ENCODE data around the gene KCNJ4. TPM values are rescaled to one million over a fixed set of nuclear protein-coding genes. Genes with fewer than 3 reads are reported as not detected.

The KCNJ4 gene
- total RNA-seq, 1 experiment from 2014 or later: 0.22 TPM

- Histone ChIP-seq H3F3A (ENCODE audit: insufficient read depth, low read depth) (peaks cover 8% of the 10 kb centered on the region; the same call in 1 of the 2 replicates), H3K9me2 (ENCODE audit: insufficient read depth) (no peaks in the 10 kb centered on the region), H2AFZ (no peak overlapping the region), H4K20me1 (ENCODE audit: insufficient read depth) (no peaks in the 10 kb centered on the region), H3K27ac (no peak overlapping the region), H3K4me3 (no peak overlapping the region), H3K79me2 (ENCODE audit: low read depth) (no peaks in the 10 kb centered on the region), H3K27me3 (ENCODE audit: insufficient read depth, low read depth) (peaks cover 44% of the 10 kb centered on the region), H3K4me2 (no peak overlapping the region), H3K36me3 (ENCODE audit: low read depth) (no peaks in the 10 kb centered on the region), H3K4me1 (replicated peaks; ENCODE audit: insufficient read depth) (no peaks in the 10 kb centered on the region), H3K9me3 (ENCODE audit: insufficient read depth, low read depth) (no peaks in the 10 kb centered on the region)
- DNase-seq: no peak
- ChIA-PET CTCF (no interaction called here), POLR2A (ENCODE audit: unreplicated experiment) (no interaction called here)
- BruUV-seq (replicated peaks): no TSS peak
- intact Hi-C loops (cut with micrococcal nuclease; ENCODE audit: unreplicated experiment): no loop called here
- TF ChIP-seq EZH2 (IDR thresholded peaks at IDR 0.05; ENCODE audit: low read depth) (no peak), CTCF (conservative IDR thresholded peaks at IDR 0.05) (no peak)
Observed at GRCh38 chr22:38444783-38445182, 10.2 kb downstream of the KCNJ4 start.

- no peak overlapping the region for H3K4me2 ChIP-seq
- no peaks in the 10 kb centered on the region for H3K9me3 ChIP-seq (ENCODE audit: insufficient read depth, low read depth)
- DNase-seq: no peak
- intact Hi-C loops (cut with micrococcal nuclease; ENCODE audit: unreplicated experiment): no loop called here
- H4K20me1 ChIP-seq (ENCODE audit: insufficient read depth): no peaks in the 10 kb centered on the region
- H3K4me1 ChIP-seq (replicated peaks; ENCODE audit: insufficient read depth): no peaks in the 10 kb centered on the region
- H3K79me2 ChIP-seq (ENCODE audit: low read depth): no peaks in the 10 kb centered on the region
- H3K4me3 ChIP-seq: no peak overlapping the region
- ChIA-PET CTCF (no interaction called here), POLR2A (ENCODE audit: unreplicated experiment) (interaction anchor here (0.6 kb wide), 1 partner anchor 206 kb away, joined by 3 read pairs; no protein-coding TSS in a partner anchor)
- H3K36me3 ChIP-seq (ENCODE audit: low read depth): no peaks in the 10 kb centered on the region
- H3F3A ChIP-seq (ENCODE audit: insufficient read depth, low read depth): peaks cover 8% of the 10 kb centered on the region; the same call in 1 of the 2 replicates
- H3K9me2 ChIP-seq (ENCODE audit: insufficient read depth): no peaks in the 10 kb centered on the region
- TF ChIP-seq EZH2 (IDR thresholded peaks at IDR 0.05; ENCODE audit: low read depth) (no peak), CTCF (conservative IDR thresholded peaks at IDR 0.05) (no peak)
- BruUV-seq (replicated peaks): no TSS peak
- H3K27me3 ChIP-seq (ENCODE audit: insufficient read depth, low read depth): peaks cover 35% of the 10 kb centered on the region
- no peak overlapping the region for H2AFZ ChIP-seq
- H3K27ac ChIP-seq: no peak overlapping the region
Observed at GRCh38 chr22:38443628-38444521, 11.1 kb downstream of the KCNJ4 start.

GRCh38 chr22:38442967-38443627, 11.9 kb downstream of the KCNJ4 start:
- Histone ChIP-seq H3K9me3 (ENCODE audit: insufficient read depth, low read depth) (no peaks in the 10 kb centered on the region), H3K9me2 (ENCODE audit: insufficient read depth) (no peaks in the 10 kb centered on the region), H4K20me1 (ENCODE audit: insufficient read depth) (no peaks in the 10 kb centered on the region), H3K79me2 (ENCODE audit: low read depth) (no peaks in the 10 kb centered on the region), H2AFZ (no peak overlapping the region), H3K4me3 (no peak overlapping the region), H3K4me1 (replicated peaks; ENCODE audit: insufficient read depth) (no peaks in the 10 kb centered on the region), H3F3A (ENCODE audit: insufficient read depth, low read depth) (peaks cover 8% of the 10 kb centered on the region; the same call in 1 of the 2 replicates), H3K27ac (no peak overlapping the region), H3K27me3 (ENCODE audit: insufficient read depth, low read depth) (peaks cover 33% of the 10 kb centered on the region; the same call in 1 of the 2 replicates), H3K4me2 (no peak overlapping the region), H3K36me3 (ENCODE audit: low read depth) (no peaks in the 10 kb centered on the region)
- POLR2A ChIA-PET (ENCODE audit: unreplicated experiment): interaction anchor here (0.6 kb wide), 1 partner anchor 207 kb away, joined by 3 read pairs; no protein-coding TSS in a partner anchor
- TF ChIP-seq EZH2 (IDR thresholded peaks at IDR 0.05; ENCODE audit: low read depth) (no peak), CTCF (conservative IDR thresholded peaks at IDR 0.05) (no peak)
- no TSS peak for BruUV-seq (replicated peaks)
- intact Hi-C loops (cut with micrococcal nuclease; ENCODE audit: unreplicated experiment): no loop called here
- CTCF ChIA-PET: interaction anchor here (0.6 kb wide), 1 partner anchor 184 kb away, joined by 10 read pairs; no protein-coding TSS in a partner anchor
- no peak for DNase-seq

Measured in PC-9 (cell line).